Effector memory CD8-positive, alpha-beta T cell (primary cell): ENCODE results near the gene TBC1D22A.
"Not testable (repeated sequence)": the region's sequence is repeated elsewhere in the genome, so short reads cannot be mapped to it uniquely, and the experiment has no call there.

Experiments used
- ATAC-seq: fragments of 150-1000 bp; cut with Tn5 transposase; replicated peaks from 2 replicates; pipeline ENCODE4 v1.10.0; 2021; ENCODE audit warnings: mild to moderate bottlenecking, moderate library complexity
- DNase-seq, 3 experiments: peaks; one replicate each; pipeline ENCODE4 v3.0.0; 2021
- H3K27ac Mint-ChIP-seq, 2 donors: one replicate each; pipeline ENCODE4 v1.8.0; 2022; ENCODE audit warnings: mild to moderate bottlenecking in 2 of 2, mixed read lengths in 2 of 2, moderate library complexity in 2 of 2
- H3K27me3 Mint-ChIP-seq, 2 donors: one replicate each; pipeline ENCODE4 v1.8.0; 2022; ENCODE audit warnings: mixed read lengths in 2 of 2
- H3K36me3 Mint-ChIP-seq: one replicate; pipeline ENCODE4 v1.8.0; 2022; ENCODE audit warnings: mild to moderate bottlenecking, moderate library complexity, mixed read lengths; ENCODE audit not compliant: insufficient read depth
- H3K4me1 Mint-ChIP-seq, 2 donors: one replicate each; pipeline ENCODE4 v1.8.0; 2022; ENCODE audit warnings: low read depth in 2 of 2, mixed read lengths in 2 of 2
- H3K4me3 Mint-ChIP-seq, 2 donors: one replicate each; pipeline ENCODE4 v1.8.0; 2022; ENCODE audit warnings: mild to moderate bottlenecking in 2 of 2, mixed read lengths in 2 of 2, moderate library complexity in 2 of 2
- H3K9me3 Mint-ChIP-seq, 2 donors: one replicate each; pipeline ENCODE4 v1.8.0; 2022; ENCODE audit warnings: mixed read lengths in 2 of 2

Gene TBC1D22A

DNA sequence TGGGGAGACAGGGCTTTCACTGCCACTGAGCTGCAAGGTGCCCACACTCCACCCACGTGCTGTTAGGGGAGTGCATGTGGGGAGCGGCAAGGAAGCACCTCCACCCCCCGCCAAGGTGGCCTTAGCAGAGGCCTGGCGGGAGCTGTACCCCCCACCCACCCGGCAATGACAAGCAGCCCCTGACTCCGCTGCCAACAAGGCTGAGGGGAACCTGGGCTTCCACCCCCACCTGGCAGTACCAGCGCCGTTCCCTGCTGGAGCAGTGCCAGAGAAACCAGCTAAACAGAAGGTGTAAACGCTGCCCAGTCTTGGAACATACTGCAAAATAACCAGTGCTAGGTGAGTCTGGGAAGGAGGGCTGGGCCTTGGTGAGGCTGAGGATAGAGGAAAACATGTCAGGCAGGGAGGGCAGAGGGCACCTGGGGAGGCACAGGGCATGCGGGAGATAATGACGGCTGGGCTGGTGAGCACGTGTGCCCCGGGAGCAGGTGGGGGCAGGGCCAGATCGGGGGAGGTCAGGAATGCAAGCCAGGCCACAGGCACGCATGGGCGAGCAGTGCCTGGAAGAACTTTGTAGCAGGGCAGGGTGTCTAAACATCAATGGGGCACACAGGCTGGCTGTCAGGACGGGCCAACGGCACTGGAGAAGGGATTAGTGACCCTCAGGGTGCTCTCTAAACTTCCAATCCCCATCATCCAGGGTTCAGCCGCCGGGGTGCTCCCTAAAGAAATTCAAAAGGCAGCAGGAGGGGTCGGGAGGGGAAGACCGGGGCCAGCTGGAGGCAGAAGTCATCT is 31.0 kb upstream of the TBC1D22A start:
- Mint-ChIP-seq H3K4me1 (peaks cover 36 to 58% of the 10 kb centered on the region in 2 donors), H3K9me3 (no peaks in the 10 kb centered on the region), H3K27me3 (no peaks in the 10 kb centered on the region), H3K4me3 (peak overlapping the region; percentile 68 to 80), H3K27ac (peak overlapping the region; percentile 94 to 97), H3K36me3 (peaks cover 81% of the 10 kb centered on the region)
- ATAC-seq (peak; percentile 18), DNase-seq (no peak)

DNA sequence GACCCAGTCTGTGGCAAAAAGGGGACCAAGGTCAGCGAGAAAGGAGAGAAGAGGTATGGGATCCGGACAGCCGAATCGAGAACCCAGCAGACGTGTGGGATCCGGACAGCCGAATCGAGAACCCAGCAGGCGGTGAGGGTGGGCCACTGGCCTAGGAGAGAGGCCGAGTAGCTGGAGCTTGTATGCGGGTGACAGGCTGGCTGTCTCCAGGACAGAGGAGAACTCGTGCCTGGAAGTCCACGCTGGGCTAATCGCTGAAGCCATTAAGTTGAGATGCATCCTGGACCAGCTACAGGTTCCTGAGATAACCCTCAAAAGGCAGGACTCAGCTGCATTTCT is 30.4 kb upstream of the TBC1D22A start:
- no peak for ATAC-seq
- no peak for DNase-seq
- peaks cover 42 to 63% of the 10 kb centered on the region in 2 donors for H3K4me1 Mint-ChIP-seq
- peak overlapping the region; percentile 94 to 97 for H3K27ac Mint-ChIP-seq
- peaks cover 85% of the 10 kb centered on the region for H3K36me3 Mint-ChIP-seq
- H3K27me3 Mint-ChIP-seq: no peaks in the 10 kb centered on the region
- H3K9me3 Mint-ChIP-seq: no peaks in the 10 kb centered on the region
- peak overlapping the region; percentile 68 to 80 for H3K4me3 Mint-ChIP-seq

DNA sequence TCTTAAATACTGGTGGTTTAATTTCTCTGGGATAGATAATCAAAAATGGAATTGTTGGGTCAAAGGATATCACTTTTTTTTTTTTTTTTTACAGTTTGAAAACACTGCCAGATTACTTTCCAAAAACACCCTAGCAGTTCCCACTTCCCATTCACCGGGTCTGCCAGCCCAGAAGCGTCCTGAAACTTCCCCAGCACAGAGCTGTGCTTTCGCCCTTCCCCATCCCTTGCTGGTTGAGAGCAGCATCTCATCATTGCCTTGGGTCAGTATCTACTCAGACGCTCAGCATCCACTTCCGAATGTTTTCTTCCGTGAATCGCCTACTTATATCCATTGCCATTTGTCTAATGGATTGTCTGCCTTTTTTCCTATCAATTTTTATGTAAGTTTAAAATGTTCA is 29.9 kb upstream of the TBC1D22A start:
- H3K4me3 Mint-ChIP-seq: peak overlapping the region; percentile 68 to 69
- H3K4me1 Mint-ChIP-seq: peaks cover 46 to 66% of the 10 kb centered on the region in 2 donors
- H3K27ac Mint-ChIP-seq: peak overlapping the region; percentile 65 to 97
- no peaks in the 10 kb centered on the region for H3K27me3 Mint-ChIP-seq
- DNase-seq (no peak), ATAC-seq (no peak)
- H3K9me3 Mint-ChIP-seq: no peaks in the 10 kb centered on the region
- H3K36me3 Mint-ChIP-seq: peaks cover 86% of the 10 kb centered on the region

DNA sequence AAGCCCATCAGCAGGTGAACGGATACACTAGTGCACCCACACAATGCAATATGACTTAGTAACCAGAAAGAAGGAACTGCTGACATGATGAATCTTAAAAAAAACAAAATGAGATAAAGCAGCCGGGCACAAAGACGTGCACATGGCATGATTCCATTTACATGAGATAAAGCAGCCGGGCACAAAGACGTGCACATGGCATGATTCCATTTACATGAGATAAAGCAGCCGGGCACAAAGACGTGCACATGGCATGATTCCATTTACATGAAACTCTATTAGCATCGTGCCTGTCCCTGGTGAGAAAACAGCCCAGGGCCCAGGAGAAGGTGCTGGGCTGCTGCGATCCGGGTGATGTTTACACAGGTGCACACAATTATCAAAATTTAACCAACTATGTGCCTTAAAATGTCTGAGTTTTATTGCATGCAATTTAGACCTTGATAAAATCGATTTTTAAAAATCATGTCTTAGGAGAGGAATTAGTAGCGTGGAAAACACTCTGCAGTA is 28.2 kb upstream of the TBC1D22A start:
- H3K4me1 Mint-ChIP-seq: peaks cover 53 to 61% of the 10 kb centered on the region in 2 donors

DNA sequence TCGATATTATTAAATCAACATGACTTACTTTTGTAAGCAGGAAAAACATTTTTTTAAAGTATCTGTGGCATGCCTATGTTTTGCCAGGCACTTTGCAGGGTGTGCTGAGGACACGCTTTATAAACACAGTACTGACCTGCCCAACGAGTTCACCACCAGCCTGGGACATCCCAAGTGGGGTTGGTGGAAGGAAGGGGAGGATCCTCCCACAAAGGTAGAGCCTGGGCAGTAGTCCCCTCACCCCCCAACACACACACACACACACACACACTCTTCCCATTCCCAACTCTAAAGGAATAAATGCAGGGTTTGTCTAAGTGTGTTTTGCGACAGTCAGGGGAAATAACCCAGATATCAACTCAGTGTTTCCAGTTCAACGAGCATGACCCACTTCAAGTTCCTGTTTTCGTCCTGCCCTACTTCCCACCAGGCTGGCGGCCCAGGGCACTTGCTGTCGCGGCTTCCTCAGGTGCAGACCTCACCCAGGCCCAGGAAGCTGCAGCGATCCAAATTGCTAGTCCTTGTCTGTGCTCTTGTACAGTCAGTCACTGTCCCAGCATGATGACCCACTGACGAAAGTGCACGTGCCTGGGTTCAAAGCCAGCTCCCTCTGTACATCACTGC is 27.5 kb upstream of the TBC1D22A start:
- Mint-ChIP-seq H3K4me1 (peaks cover 55 to 60% of the 10 kb centered on the region in 2 donors), H3K27me3 (no peaks in the 10 kb centered on the region), H3K4me3 (peak overlapping the region; percentile 97 to 99), H3K27ac (peak overlapping the region; percentile 96 to 99), H3K9me3 (no peaks in the 10 kb centered on the region), H3K36me3 (peaks cover 73% of the 10 kb centered on the region)
- ATAC-seq: peak; percentile 59
- DNase-seq: peak; percentile 59 to 77 (median 76)

More for the DNA sequence above, 28.2 kb upstream of the TBC1D22A start:
- Mint-ChIP-seq H3K36me3 (peaks cover 79% of the 10 kb centered on the region), H3K4me3 (peak overlapping the region; percentile 97 to 99), H3K27ac (peak overlapping the region; percentile 96 to 99)
- H3K27me3 Mint-ChIP-seq, ATAC-seq, DNase-seq, H3K9me3 Mint-ChIP-seq: not testable (repeated sequence)

DNA sequence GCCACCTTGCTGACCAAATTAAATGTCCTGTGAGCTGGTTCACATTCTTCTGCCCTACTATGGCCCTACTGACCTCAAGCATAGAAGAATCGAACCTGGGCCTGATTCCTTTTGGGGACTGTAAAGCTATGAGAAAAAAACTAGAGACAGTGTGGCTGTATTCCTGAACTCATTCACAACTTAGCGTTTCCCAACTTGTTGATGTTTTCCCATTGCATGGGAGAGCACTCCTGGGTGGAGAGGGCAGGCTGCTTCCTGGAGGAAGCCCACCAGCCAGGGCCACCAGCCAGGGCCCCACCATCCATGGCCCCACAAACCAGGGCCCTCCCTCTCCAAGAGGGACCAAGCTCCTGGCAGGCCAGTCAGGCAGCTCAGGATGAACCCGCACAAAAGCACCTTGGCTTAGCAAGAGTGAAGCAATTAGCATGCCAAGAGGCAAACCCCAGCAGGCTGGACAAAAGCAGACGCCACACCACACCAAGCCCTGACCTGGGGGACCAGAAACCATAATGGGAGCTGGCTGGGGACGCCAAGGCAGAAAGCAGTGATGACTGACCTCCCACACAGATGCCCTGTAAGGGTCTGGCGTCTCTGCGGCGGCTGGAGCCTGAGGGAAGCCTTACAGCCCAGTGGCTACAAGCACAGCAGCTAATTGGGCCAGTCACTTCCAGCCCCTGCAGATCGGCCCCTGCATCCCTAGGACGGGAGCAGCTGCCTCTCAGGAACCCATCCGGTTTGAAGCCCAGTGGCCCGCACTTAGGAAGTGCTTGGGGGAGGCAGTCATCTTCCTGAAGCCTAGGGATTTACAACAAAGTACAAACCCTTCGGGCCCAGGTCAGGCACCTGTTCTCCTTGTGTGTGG is 26.5 kb upstream of the TBC1D22A start:
- Mint-ChIP-seq H3K27ac (peak overlapping the region; percentile 96 to 99), H3K36me3 (peaks cover 66% of the 10 kb centered on the region), H3K4me3 (peak overlapping the region; percentile 97 to 99), H3K9me3 (no peaks in the 10 kb centered on the region), H3K4me1 (peaks cover 46 to 53% of the 10 kb centered on the region in 2 donors), H3K27me3 (no peaks in the 10 kb centered on the region)
- ATAC-seq: no peak
- no peak for DNase-seq

DNA sequence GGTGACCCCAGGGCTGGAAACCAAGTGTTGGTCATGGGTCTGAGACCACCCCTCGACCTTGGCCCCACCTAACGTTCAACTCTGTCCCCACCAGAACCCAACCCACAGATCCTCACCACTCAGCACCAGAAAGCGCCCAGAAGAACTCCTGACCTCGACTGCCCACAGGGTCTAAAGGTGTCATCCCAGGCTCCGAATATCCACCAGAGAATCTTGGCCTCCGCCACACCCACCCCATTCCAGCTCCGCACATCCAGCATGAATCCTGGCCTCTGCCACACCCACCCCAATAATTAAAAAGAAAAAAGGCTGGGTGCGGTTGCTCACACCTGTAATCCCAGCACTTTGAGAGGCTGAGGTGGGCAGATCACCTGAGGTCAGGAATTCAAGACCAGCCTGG is 25.7 kb upstream of the TBC1D22A start:
- DNase-seq: no peak

DNA sequence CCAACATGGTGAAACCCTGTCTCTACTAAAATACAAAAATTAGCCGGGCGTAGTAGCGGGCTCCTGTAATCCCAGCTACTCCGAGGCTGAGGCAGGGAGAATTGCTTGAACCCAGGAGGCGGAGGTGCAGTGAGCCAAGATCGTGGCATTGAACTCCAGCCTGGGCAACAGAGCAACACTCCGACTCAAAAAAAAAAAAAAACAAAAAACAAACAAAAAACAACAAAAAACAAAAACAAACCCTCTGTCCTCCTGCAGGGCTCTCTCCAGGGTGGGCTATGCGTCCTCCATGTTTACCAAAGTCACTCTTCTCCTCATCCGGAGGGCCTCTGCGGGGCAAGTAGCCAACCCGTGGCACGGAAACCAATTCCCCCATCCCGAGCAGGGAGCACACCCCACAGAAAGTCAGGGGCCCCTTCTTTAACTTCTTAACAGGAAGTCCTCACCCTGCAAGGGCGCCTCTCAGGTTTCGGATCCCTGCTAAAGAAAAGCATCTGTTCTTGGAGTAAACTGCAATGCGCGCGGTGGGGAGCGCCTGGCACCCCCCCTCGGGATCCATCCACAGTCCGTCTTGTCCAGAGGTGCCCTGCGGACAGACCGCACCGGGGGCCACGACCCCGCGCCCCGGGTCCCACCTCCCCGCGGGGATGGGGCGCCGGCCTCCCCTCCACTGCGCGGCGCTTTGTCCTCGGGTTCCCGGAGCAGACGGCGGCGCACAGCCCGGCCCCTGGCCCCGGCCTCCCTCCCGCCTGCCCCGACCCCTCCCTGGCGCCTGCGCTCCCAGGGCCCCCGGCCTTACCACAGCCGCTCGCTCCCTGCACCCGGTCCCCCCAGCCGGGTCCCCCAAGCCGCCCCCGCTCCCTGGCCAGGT is 25.1 kb upstream of the TBC1D22A start:
- ATAC-seq (peak; percentile 10), DNase-seq (peak in 2 of 3 experiments; percentile 25 to 42)
- H3K4me1 Mint-ChIP-seq: peaks cover 34 to 43% of the 10 kb centered on the region in 2 donors
- peak overlapping the region; percentile 97 to 99 for H3K4me3 Mint-ChIP-seq
- peak overlapping the region; percentile 96 to 99 for H3K27ac Mint-ChIP-seq
- H3K36me3 Mint-ChIP-seq: peaks cover 54% of the 10 kb centered on the region
- H3K27me3 Mint-ChIP-seq: no peaks in the 10 kb centered on the region
- no peaks in the 10 kb centered on the region for H3K9me3 Mint-ChIP-seq

More for the DNA sequence above, 25.7 kb upstream of the TBC1D22A start:
- no peak for ATAC-seq
- peak overlapping the region; percentile 96 to 99 for H3K27ac Mint-ChIP-seq
- H3K4me3 Mint-ChIP-seq: peak overlapping the region; percentile 97 to 99
- H3K4me1 Mint-ChIP-seq: peaks cover 38 to 48% of the 10 kb centered on the region in 2 donors
- H3K9me3 Mint-ChIP-seq: no peaks in the 10 kb centered on the region
- peaks cover 59% of the 10 kb centered on the region for H3K36me3 Mint-ChIP-seq
- H3K27me3 Mint-ChIP-seq: no peaks in the 10 kb centered on the region

DNA sequence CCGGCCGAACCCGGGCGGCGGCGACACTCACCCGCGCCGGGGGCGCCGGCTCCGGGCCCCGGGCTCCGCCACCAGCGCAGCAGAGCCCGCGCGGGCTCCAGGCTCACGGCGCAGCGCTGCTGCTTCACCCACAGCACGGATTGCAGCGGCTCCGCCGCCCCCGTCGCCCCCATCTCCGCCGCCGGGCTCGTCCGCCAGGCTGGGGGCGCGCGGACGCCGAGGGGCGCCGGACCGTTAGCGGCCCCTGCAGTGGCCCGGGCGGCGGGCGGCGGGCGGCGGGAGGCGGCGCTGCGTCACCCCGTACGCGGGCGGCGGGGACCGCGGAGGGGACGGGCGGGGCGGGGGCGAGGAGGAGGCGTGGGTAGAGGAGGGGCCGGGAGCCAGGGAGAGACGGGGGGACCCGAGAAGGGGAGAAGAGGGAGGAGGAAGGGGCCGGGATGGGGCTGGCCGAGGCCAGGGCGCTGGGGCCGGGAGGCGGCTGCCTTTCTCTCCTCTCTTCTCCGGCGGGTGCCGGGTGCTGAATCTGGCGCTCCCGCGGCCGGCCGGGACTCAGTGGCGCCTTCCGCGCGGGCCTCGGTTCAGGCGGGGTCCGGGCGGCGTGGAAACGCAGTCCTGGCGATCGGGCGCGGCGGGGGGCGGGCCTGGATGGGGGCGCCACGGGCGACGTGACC is 24.3 kb upstream of the TBC1D22A start, which contains the start of gene CERK:
Gene CERK (minus strand): TSS at position 277 of the 671 bp plus-strand sequence. CDS start 104 bp downstream, at position 173.
- peak; percentile 46 to 57 (median 46) for DNase-seq
- Mint-ChIP-seq H3K36me3 (peaks cover 46% of the 10 kb centered on the region), H3K4me1 (peaks cover 34 to 42% of the 10 kb centered on the region in 2 donors)

DNA sequence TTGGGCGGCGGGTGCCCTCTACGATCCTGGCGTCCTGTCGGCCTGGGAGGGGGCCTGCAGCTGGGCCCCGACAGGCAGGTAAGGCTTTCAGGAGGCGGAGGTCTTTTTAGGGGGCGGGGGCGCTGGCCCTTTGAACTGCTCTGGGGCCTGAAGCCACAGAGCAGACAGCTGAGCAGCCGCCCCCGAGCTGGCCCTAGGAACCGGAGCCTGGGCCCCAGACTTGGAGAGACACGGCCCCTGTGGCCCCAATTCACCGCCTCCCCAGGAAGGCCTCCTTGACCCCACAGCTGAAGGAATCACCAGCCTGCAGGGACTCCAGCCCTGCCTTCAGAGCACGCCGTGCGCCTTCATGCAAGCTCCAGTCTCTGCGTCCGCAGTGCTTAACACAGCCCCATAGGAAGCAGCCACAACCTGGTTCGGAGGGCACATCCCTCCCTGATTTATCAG is 23.8 kb upstream of the TBC1D22A start:
- H3K27ac Mint-ChIP-seq: peak overlapping the region; percentile 88 to 97
- H3K36me3 Mint-ChIP-seq: peaks cover 46% of the 10 kb centered on the region
- H3K4me1 Mint-ChIP-seq: peaks cover 34 to 42% of the 10 kb centered on the region in 2 donors
- DNase-seq: no peak
- H3K4me3 Mint-ChIP-seq: peak overlapping the region; percentile 84 to 93
- ATAC-seq: no peak
- no peaks in the 10 kb centered on the region for H3K9me3 Mint-ChIP-seq
- H3K27me3 Mint-ChIP-seq: no peaks in the 10 kb centered on the region

More for the DNA sequence above, 24.3 kb upstream of the TBC1D22A start, which contains the start of gene CERK:
- no peaks in the 10 kb centered on the region for H3K27me3 Mint-ChIP-seq
- ATAC-seq: peak; percentile 47
- H3K4me3 Mint-ChIP-seq: peak within 1 kb of the TSS; percentile 97 to 99
- no peaks in the 10 kb centered on the region for H3K9me3 Mint-ChIP-seq
- peak within 1 kb of the TSS; percentile 96 to 99 for H3K27ac Mint-ChIP-seq

DNA sequence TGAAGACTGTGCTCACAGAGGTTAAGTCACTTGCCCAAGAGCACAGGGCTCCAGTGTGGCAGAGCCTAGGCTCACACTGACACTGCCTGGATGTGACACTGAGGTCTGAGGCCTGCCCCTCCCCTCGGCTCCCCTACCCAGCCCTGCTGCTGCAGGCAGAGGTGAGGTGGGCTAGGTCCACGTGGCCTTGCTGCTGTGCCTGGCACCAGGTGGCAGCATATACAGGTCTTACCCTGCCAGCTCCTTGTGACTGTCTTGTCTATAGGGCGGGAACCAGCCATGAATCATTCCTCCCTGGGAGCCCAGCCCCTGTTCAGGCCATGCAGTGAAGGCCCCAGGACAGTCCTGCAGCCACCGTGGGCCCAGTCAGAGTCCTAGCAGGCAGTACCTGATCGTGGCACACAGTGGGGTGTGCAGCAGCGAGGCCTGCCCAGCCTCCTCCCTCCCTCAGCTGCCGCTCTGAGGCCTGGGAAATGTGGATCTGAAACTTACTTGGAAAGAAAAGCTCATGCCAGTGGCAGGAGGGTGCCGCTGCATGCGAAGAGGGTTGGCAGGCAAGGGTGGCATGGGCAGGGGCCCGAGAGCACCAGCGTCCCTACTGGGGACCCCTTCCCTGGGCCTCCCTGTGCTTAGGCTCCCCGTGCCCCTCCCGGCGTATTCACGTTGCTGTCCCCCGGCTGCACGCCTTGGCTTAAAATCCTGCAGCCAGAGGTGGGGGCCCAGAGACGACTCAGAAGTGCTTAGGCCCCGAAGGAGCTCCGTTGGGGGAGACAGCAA is 23.2 kb upstream of the TBC1D22A start:
- peaks cover 30 to 39% of the 10 kb centered on the region in 2 donors for H3K4me1 Mint-ChIP-seq
- no peaks in the 10 kb centered on the region for H3K9me3 Mint-ChIP-seq
- ATAC-seq: peak; percentile 66

More for the DNA sequence above, 23.2 kb upstream of the TBC1D22A start:
- peak; percentile 65 to 70 (median 70) for DNase-seq
- H3K36me3 Mint-ChIP-seq: peaks cover 46% of the 10 kb centered on the region
- no peaks in the 10 kb centered on the region for H3K27me3 Mint-ChIP-seq
- H3K4me3 Mint-ChIP-seq: peak overlapping the region; percentile 84 to 93
- peak overlapping the region; percentile 88 to 97 for H3K27ac Mint-ChIP-seq
